HG03045 (cell line): ENCODE data around the gene SMIM23.

Source experiments
- ATAC-seq: cut with Tn5 transposase; IDR thresholded peaks from one replicate; pipeline ENCODE4 v1.9.1; 2021; ENCODE audit warnings: mild to moderate bottlenecking, moderate library complexity; ENCODE audit not compliant: unreplicated experiment

The SMIM23 gene

DNA sequence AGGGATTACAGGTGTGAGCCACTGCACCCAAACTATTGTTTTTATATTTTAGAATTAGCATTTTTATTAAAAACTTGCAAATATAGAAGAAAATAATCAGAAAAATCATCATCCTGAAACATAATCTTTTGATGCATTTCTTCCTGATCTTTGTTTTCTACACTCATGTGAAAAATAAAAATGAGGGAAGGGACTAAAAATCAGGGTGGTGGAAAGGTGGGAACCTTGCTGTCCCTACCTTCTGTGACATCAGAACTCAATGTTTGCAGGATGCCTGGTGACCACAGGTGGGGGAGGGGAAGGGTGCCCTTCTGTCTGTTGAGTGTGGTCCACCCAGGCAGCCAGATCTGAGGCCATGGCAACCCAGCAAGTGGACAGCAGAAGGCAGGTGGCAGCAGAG is at the start of gene SMIM23:
SMIM23 (plus strand) TSS at position 301 of the 400 bp plus-strand sequence; CDS start at position 356, 55 bp downstream.
- ATAC-seq, result no peak

DNA sequence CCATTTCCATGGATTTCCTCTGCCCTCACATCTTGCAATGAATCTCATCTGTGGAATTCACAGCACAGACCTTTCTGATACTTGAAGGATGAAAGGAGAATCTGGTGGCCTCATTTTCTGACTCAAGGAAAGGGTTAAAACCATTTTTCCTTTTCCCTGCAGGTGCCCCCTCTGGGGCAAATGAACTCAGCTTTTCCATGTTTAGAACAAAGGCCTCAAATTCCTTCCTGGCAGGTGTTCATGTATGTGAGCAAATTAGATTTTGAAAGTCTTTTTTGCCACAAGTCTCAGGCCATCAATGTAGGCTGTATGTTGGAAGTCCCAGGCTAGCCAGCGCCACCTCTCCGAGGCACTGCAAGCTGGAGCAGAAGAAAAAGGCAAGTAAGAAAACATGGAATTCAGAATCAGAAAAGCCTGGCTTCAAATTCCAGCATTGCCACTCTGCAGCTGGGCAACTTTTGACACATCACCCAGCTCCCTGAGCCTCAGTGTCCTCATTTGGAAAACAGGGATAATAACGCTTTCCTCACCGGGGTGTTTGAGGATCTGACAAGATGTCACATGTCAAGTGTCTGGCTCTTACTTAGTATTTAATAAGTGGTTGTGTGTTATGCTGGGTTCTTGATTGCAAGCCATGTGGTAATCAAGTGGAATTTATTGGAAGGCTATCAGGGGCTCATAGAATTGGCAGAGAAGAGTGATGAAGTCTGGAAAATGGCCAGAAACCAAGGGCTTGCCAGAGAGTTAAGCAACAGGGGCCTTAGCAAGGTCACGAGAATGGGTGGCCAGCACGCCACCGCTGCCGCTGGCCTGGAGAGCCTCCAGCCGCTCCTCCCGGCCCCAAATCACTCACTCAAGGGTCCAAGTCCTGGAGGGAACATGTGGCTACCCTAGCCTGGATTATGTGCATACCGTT is 48.4 kb upstream of the SMIM23 start:
- ATAC-seq, result no peak

DNA sequence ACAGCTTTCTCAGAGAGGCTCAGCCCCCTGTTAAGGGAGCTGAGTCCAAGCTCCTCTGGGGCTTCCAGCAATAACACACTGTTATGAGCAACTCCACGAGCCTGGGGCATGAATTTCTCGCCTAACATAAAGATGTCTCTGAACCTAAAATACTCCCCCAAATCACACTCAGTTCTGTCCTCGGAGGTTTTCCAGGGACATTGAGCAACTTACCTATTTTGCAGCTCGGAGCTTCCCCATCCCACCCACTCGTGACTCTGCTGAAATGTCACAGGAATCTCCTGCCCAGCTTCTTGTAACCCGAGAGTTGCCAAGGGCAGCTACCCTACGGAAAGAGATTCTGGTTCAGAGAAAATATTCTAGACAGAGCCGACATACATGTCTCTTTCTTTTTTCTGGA is 47.1 kb upstream of the SMIM23 start:
- no peak for ATAC-seq

DNA sequence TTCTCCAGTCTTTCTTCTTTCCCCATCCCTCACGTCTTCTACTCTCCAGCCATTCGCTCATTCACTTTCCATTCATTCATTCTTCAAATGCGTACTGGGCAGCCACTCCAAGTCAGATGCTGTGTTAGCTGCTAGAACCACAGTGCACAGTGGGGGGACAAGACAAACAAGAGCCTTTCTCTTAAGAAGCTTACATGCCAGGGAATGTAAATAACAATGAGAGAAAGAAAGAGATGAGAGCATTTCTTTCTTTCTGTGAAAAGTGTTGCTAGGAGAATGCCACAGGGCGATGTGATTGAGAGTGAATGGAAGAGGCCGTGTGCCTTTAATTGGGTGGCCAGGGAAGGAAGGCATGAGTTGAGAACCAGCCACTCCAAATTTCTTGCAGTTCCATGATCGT is 46.3 kb upstream of the SMIM23 start:
- no peak for ATAC-seq

DNA sequence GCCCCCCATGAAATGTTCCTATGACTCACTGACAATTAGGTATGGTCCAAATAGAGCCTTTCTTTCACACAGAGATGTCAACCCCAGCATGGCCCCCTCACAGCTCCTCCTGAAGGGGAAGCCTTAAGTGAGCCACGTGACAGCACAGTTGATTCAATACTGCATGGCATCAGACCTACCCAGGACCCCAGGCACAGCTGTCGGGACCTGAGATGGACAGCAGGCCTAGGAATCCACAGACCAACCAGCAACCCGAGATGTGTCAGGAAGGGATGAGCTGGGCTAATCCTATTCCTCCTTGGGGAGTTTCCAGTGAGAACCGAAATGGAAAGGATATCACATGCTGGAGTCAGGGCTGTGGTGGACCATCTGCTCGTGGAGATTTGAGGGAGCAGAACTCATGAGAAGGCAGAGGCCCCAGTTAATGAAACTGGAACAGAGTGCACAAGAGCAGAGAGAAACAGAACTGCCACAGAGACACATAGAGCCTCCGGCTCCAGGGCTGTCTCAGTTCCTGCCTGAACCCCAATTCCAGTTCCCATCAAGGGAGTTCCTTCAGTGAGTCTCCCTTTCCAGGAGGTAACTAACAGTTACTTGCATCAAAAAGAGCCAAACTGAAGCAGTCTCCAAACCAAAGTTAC is 42.1 kb upstream of the SMIM23 start:
- no peak for ATAC-seq

DNA sequence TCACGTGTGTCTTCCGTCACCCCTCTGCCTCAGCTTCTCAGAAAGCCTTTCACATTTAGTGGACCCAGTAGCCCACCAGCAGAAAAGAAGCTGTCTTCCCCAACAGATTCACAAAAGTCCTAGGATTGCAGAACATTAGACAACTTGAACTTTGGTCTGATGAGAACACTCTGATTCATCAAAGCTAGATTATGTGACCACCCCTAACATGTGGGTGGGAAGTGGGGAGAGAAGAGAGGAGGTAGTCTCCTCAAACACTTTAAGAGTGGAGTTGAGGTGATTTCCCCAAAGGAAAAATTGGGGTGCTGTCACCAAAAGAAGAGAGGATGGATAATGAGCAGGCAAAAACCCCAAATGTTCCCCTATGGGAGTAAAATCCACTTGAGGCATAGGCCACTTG is 41.4 kb upstream of the SMIM23 start:
- no peak for ATAC-seq

DNA sequence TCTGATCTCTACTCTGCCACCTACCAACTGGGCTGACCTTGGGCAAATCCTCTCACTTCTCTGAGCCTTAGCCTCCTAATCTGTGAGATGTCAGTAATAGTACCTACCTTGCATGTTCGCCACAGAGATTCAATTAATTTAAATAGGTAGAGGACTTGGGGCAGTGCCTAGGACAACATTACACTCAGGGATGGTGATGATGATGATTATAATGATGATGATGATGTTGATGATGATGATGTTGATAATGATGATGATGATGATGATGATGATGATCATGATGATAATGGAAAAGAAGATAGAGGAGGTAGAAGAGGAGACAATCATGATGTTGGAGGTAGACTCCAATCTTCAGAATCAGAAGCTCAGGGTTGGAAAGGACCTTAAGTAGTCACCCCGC is 40.7 kb upstream of the SMIM23 start:
- ATAC-seq, result no peak

DNA sequence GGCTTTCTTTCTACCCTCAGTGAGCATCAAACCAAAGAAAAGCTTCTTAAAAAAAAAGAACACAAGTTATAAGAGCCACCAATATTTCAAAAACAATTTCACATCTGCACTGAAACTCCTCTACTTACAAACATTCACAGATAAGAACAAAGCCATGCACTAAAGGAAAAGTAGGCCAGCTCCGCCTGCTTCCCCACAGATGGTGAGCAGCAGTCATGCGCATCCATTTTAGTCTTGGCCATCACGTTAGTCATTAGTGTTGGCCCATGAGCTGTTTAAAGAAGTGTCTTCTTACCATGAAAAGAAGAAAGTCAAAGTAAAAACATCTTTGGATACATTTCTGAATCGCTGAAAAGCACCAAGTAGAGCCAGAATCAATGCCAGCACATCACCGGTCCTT is 40.0 kb upstream of the SMIM23 start:
- ATAC-seq, result no peak

DNA sequence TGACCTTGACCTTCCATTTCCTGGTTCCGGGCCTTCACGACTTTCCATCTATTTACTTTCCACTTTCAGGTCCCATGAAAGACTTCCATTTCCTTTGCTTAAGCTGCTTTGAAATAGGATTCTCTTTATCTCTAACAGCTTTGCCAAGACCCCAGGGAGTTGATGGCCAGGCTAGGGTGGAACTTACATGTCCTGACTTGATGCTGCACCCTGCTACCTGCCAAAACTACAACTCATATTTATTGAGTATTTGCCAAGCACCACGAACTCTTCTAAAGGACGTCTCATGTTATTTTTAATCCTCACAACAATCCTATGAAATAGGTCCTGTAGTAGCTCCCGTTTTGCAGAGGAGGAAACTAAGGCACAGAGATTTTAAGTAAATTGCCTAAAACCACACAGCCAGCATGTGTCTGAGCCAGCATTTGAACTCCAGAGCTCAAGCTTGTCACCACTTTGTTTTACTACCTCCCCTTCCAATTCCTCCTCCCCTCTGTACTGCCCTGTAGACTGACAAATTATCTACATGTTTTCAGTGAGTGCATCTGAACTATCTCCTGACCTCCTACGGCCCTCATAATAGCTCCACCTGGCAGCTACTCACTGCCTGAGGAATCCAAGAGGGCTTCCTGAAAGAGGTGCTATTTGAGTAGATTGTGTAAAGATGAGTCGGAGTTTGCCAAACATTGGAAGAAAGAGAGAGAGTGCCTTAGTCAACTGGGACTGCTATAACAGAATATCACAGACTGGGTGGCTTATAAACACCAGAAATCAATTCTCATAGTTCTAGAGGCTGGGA is 38.4 kb upstream of the SMIM23 start:
- no peak for ATAC-seq

DNA sequence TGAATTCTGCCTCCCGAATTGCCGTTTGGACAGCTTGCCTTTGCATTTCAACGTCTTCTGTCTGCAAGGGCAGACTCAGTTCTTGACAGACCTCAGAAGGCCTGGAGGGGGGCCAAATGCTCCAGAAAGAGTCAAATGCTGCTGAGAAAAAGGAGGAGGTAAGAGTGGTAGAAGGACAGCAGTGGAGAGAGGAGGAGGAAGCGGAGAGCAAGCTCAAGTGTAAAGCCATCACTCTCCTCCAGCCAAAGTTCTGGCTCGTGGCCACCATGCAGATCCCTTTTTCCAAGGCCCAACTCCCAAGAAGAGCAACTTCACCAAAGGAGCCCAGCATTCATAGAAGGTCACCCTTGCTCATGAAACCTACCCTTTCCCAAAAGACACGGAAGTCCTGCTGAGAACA is 36.9 kb upstream of the SMIM23 start:
- no peak for ATAC-seq

DNA sequence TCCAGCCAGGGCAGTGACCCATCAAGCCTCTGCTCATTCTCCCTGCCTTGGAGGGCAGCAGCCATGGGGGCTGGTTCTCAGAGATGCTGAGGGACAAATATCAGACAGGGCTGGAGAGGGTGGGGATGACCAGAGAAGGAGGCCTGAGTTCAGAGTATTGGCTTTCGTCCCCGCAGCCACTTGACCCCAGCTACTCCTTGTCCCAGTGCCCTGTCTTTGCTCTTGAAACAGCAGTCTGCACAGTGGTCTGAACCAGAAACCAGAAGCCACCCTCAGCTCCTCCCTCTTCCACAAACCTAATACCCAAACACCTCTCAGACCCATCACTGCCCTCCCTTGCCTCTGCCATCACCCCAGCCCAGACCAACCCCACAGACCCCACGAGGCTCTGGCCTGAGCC is 36.3 kb upstream of the SMIM23 start:
- no peak for ATAC-seq

DNA sequence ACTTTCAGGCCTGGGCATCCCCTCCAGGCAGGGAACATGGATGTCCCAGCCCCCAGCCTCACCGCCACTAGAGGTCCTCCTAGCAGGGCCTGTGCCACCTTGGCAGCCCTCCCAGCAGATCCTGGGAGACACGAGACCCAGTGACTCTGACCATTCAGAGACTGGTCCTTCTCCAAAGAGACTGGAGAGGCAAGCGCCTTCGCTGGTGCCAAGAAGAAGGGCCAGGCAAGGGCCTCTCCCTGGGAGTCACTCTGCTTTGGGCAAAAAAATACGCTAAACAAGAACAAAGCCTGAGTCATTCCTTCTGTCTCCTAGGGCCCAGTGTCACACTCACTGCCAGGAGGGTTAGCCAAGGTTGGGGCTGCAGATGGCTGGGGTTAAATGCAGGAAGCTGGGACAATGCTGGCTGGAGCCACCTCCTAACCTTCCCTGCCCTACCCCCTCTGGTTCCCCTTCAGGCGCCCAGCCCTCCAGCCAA is 35.3 kb upstream of the SMIM23 start:
- no peak for ATAC-seq

DNA sequence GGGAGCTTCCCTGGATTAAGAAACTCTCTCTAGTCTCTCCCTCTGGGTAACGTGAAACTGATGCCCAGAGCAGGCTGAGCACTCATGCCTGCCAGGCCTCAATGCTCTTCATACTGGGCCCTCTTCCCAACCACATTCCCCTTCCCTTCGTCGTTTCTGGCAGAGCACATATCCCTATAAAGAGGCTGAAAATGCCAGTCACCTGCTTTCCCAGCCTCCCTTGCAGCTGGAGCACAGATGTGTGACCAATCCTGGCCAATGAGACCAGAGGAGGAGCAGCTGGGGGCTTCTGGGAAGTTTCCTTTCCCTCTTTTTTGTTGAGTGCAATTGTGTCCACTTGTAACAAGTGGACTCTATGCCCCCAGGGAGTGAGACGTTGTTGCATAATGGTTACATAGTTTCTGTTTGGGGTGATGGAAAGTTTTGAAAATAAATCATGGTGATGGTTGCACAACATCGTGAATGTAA is 30.2 kb upstream of the SMIM23 start:
- no peak for ATAC-seq

DNA sequence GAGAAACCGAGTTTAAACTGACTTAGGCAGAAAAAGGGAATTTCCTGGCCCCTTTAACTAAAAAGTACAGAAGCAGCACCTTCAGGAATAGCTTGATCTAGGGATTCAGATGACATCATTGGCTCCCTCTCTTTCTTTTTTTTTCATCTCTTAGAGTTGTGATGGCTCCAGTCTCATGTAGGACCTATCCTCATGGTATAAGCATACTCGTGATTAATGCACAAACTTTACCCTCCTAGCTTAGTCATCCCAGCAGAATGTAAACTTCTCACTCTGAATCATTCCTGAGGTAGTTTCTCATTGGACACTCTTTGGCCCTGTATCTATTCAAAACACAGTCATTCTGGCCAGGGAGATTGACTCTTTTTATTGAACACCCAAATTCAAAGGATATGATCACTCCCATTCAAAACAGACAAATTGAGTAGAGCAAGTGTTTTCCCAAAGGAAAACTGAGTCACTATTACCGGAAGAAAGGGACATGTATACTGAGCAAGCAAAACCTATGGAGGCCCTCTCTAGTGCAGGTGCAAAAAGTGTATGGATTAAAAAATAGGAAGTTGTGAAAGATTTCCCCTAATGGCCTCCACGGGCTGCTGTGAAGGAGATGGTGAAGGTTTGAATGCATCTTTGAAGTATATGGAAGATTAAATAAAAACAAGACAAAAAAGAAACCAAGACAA is 27.6 kb upstream of the SMIM23 start:
- no peak for ATAC-seq

DNA sequence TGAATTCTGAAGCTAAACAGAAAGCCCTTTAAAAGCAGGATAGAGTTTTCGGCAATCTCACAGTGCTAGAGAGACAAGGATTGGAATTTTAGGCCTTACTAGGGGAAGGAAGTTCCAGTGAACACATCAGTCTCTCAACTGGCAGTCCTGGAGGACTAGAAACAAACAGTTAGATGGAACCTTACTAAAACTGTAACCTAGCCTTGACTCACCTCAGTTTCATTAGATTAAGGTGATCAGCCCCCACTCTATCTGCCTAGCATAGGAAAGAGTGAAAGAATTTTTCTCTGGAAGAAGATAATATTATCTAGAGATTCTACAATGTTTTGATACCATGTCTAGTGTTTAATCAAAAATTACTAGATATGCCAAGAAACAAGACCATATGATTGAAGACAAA is 25.8 kb upstream of the SMIM23 start:
- ATAC-seq, result no peak

DNA sequence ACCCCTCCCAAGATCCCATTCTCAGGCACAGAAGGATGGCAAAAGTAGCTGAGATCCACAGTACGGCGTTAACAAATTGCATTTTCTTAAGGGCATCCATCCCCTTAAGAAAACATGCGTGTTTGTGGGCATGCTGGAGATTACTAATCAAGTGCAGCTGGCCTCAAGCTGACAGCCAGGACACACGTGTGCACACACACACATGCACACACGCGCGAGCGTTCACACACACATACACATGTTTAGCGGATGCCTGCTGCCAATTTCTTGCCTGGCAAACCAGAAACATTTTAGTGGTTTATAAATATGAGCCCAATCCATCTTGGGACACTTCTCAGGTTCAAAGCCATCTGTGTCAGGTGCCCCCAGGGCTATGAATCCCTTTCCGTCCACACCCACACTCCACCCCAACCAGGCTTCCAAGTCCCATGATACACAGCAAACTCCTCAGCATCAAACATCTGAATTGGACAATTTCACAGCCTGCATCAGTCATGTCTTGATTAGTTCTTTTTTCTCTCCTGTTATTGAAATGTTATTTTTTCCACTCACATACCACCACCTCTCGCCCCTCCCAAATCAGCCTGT is 23.5 kb upstream of the SMIM23 start:
- ATAC-seq, result no peak

DNA sequence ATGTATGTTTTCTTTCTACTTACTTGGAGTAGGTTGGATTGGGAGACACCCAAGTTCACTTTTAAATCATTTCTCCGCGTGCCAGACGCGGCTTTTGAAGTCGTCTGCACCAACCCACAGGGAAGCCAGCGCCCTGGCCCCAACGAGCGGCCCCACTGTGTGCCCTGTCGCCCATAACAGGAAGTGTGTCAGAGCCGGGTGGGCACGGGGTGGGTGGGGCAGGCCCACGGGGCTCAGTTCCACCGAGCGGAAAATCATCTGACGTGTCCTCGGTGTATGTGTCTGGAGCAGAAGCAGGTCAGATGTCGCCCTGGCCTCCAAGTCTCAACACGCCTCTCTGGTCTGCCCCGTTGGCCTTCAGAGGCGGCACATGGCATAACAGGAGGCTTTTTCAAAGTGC is 22.7 kb upstream of the SMIM23 start:
- no peak for ATAC-seq

DNA sequence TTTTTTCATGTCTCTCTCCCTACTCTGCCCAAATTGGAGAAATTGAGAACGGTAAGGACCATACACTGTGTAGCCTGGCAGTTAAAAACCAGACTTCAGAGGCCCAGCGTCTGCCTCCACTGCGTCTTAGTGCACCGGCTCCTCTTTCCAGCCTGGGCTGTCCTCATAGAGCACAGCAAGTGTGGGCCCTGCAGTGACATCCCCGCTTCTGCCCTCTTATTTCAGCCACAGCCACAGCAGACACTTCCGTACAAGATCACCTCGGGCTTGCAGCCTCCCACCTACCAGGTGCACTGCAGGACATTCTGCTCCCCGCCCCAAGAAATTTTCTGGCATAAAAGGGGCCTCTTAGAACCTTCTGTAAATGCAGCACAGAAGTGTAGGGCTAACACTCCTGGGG is 21.4 kb upstream of the SMIM23 start:
- no peak for ATAC-seq

DNA sequence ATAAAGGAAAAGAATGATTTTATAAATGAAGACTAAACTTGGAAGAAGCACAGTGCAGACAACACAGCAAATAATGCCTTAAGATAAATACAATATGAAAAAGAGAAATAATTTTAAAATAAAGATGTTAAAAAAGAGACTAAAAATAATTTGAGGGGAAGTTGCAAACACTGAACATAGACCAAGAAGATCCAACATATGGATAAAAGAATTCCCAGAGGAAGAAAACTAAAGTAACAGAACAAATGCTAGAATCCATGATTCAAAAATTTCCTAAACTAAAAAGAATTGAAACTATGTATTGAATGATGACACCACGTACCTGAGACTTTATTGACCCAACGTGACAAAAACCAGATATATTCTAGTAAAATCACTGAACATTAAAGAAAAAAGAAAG is 18.7 kb upstream of the SMIM23 start:
- ATAC-seq, result no peak

DNA sequence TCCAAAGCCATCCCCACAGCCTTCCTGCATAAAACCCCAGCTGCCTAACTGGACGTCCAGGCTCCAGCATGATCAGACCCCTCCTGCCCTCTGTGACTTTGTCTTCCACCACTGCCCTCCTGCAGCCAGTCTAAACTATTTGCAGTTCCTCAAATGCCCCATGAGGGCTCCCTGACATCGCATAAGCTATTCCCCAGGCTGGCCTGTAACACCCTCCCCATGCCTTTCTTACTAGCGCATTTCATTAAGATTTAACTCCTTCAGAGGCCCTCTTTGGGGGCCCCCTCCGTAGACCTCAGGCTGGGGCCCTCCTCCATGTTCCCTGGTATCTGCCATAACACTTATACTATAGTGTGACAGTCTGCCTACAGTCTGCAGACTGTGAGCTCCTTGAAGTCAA is 15.5 kb upstream of the SMIM23 start:
- no peak for ATAC-seq
